Measurements from ENCODE around the gene ABCC10.

DNA sequence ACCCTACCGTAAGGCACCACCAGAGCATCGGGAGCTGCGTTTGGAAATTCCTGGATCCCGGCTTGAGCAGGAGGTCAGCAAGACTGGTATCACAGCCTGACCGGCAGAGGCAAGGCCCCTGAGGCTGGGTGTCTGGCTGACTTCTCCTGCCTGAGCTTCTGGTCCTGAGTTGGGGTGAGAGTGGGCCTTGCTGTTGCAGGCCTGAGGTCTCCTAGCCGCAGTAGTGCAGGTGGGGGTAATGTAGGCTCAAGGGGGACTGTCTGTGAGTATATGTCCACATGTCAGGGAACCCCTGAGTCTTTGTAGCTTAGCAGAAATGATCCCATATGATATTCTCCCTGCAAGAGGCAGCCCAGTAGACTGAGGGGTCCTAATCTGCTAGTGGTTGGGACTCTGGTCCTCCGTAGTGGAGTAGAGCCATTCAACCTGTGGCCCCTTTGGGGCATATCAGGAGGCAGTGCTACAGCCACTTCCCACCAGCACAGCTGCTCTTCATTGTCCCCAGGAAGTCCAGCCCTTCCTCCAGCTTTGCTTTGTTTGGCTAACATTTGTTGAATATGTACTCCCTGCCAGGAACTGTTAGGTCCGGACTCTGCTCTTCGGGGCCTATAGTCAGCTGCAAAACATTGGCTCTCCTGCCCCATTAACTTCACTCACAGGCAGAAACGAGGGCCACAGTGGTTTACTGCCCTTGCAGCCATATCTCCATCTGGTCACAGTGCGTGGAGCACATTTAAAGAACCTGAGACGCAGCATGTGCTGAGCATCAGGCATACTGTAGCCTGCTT is 71.9 kb downstream of the ABCC10 start:
- TF ChIP-seq POLR2A (IDR thresholded peaks at IDR 0.05) (no peak), CTCF (IDR thresholded peaks at IDR 0.05) (no peak)

All from suprapubic skin (tissue), 3 donors.